Kidney (tissue), 14 donors: Measurements from ENCODE around the gene BUB1B. TPM values are rescaled to one million over a fixed set of nuclear protein-coding genes. Genes with fewer than 3 reads are reported as not detected.

ENCODE experiments used
- DNase-seq, 5 donors: peaks; one replicate each; pipeline ENCODE4 v3.0.0-alpha.2; 2013 to 2020
- FAIRE-seq: peaks from 2 replicates; lab custom pipeline; 2012; peaks lifted over from hg19 to GRCh38; lab: Jason Lieb, UNC
- H3K27ac ChIP-seq, 2 donors: one replicate each; pipeline ENCODE4 v1.7.0; 2013; ENCODE audit warnings: low read depth in 2 of 2, low read length in 2 of 2, inconsistent platforms in 1 of 2
- H3K27me3 ChIP-seq: one replicate; pipeline ENCODE4 v1.7.1; 2013; ENCODE audit warnings: low read length, inconsistent platforms; ENCODE audit not compliant: control insufficient read depth, insufficient read depth
- H3K36me3 ChIP-seq, 3 donors: one replicate each; pipeline versions ENCODE4 v1.7.0 to v1.7.1; 2013; ENCODE audit warnings: low read length in 3 of 3, control low read depth in 1 of 3, inconsistent platforms in 1 of 3; ENCODE audit not compliant: insufficient read depth in 3 of 3, control insufficient read depth in 2 of 3
- H3K4me1 ChIP-seq, 3 donors: one replicate each; pipeline versions ENCODE4 v1.7.0 to v1.7.1; 2013; ENCODE audit warnings: low read length in 3 of 3, inconsistent platforms in 1 of 3, low read depth in 1 of 3; ENCODE audit not compliant: control insufficient read depth in 2 of 3, insufficient read depth in 2 of 3
- H3K4me3 ChIP-seq, 3 donors: one replicate each; pipeline versions ENCODE4 v1.7.0 to v1.8.1; 2013; ENCODE audit warnings: low read length in 3 of 3, control low read depth in 1 of 3, inconsistent platforms in 1 of 3
- H3K9ac ChIP-seq, 3 donors: one replicate each; pipeline versions ENCODE4 v1.7.0 to v1.7.1; 2013; ENCODE audit warnings: low read length in 3 of 3, control low read depth in 1 of 3, inconsistent platforms in 1 of 3
- H3K9me3 ChIP-seq, 3 donors: one replicate each; pipeline versions ENCODE4 v1.7.0 to v1.7.1; 2013; ENCODE audit warnings: low read length in 3 of 3, control low read depth in 1 of 3, inconsistent platforms in 1 of 3; ENCODE audit not compliant: control insufficient read depth in 2 of 3, insufficient read depth in 1 of 3
- CTCF ChIP-seq: IDR thresholded peaks from 3 replicates; pipeline ENCODE4 v1.5.1; 2012; ENCODE audit warnings: mild to moderate bottlenecking, moderate library complexity, borderline replicate concordance; ENCODE audit not compliant: insufficient read depth; ENCODE audit errors: extremely low read depth
- intact Hi-C: fragments of 100-400 bp; cut with DNase I; formaldehyde crosslinking; loops from one replicate; pipeline ENCODE4 v1.11.1; 2022
- polyA plus RNA-seq: library from polyadenylated mRNA; stranded (reverse); fragments of 350-450 nt; fragmentation: Illumina TruSeq; extraction: RNeasy Lipid Tissue Mini Kit (QIAGEN cat#74804); gene quantifications from one replicate; pipeline ENCODE4 v1.2.3, GENCODE V29; 2014; ENCODE audit warnings: low read depth, low replicate concordance; ENCODE audit not compliant: insufficient read depth
- total RNA-seq: library from RNA; stranded (reverse); fragmentation: NEBNext Ultra II Directional; extraction: Animal tissue kit (Norgen Biotek cat#: 25700); gene quantifications from one replicate; pipeline ENCODE4 v1.2.1, GENCODE V29; 2021
- donor health status: control.
- donor health status: control.
- donor health status: control.
- donor health status: control.
- donor health status: control.
- donor health status: DM: yes; HTN: yes; CAD: no.
- donor health status: Normal renal cell carcinoma (clear cell type).

Gene BUB1B
- total and polyA plus RNA-seq, 2 donors from 2014 or later, result 0.69 to 0.94 TPM

DNA sequence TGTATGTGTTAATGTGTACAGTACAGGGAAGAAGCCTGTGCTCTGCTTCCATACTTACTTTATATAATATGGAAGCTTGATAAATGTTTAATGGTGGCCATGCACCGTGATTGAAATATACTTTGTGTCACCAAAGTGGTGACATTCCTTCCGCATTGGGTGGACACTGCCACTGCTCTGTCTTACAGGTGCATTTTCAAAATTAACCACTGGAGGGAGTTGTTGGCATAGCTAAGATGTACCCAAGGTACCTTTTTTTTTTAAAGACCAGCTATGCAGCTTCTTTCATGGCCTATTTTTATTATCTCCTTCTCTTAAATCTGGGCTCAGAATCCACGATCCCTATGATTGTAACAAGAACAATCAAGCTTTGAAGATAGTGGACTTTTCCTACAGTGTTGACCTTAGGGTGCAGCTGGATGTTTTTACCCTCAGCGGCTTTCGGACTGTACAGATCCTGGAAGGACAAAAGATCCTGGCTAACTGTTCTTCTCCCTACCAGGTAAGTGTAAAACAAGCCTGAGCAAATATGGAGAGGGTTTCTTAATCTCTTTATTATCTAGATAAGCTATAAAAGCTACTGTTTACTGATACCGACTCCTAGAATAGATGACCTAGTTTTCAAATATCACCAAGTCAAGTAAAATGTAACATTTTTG lies 56.4 kb downstream of the BUB1B start:
- no peaks in the 10 kb centered on the region for H3K36me3 ChIP-seq
- peak; percentile 79 for FAIRE-seq
- intact Hi-C loops, result loop anchor here (5.0 kb wide), 1 partner anchor 55 kb away; no protein-coding TSS in a partner anchor
- peak in 3 of 5 donors; percentile 61 to 89 (median 88) for DNase-seq
- H3K9ac ChIP-seq, result no peak overlapping the region
- no peak overlapping the region for H3K27ac ChIP-seq
- no peaks in the 10 kb centered on the region for H3K4me1 ChIP-seq
- H3K27me3 ChIP-seq, result no peaks in the 10 kb centered on the region
- H3K9me3 ChIP-seq, result no peaks in the 10 kb centered on the region
- H3K4me3 ChIP-seq, result no peak overlapping the region
- peak; percentile 86 for TF ChIP-seq CTCF

DNA sequence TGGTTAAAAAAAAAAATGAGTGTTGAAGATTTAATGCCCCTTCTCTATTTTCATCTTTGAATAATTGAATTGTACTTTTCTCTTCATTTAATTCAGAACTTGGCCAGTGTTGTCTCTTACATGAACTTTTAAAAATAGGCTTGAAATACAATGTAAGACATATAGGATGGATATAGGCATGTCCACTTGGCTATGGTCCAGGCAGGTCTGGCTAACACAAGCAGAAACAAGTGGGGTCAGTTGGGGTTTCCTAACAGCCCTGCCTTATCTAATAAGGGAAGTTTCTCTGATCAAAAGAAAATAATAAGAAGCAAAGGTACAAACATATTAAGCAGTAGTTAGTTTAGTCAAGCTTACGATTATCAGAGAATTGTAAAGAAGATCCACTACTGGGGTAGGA lies 58.9 kb downstream of the BUB1B start:
- no peaks in the 10 kb centered on the region for H3K27me3 ChIP-seq
- H3K9ac ChIP-seq, result no peak overlapping the region
- H3K36me3 ChIP-seq, result no peaks in the 10 kb centered on the region
- no peaks in the 10 kb centered on the region for H3K4me1 ChIP-seq
- DNase-seq, result no peak
- no peaks in the 10 kb centered on the region for H3K9me3 ChIP-seq
- no peak for TF ChIP-seq CTCF
- intact Hi-C loops, result loop anchor here (5.0 kb wide), 1 partner anchor 52 kb away; no protein-coding TSS in a partner anchor
- FAIRE-seq, result no peak
- H3K4me3 ChIP-seq, result no peak overlapping the region
- no peak overlapping the region for H3K27ac ChIP-seq

- TF ChIP-seq CTCF, result no peak
- H3K27ac ChIP-seq, result no peak overlapping the region
- FAIRE-seq, result no peak
These were observed 61.3 kb downstream of the BUB1B start for GRCh38 chr15:40222131-40222530.

More at GRCh38 chr15:40222131-40222530, 61.3 kb downstream of the BUB1B start:
- DNase-seq, result no peak
- intact Hi-C loops, result no loop called here
- H3K27me3 ChIP-seq, result no peaks in the 10 kb centered on the region
- H3K4me1 ChIP-seq, result no peaks in the 10 kb centered on the region
- no peak overlapping the region for H3K9ac ChIP-seq
- H3K9me3 ChIP-seq, result no peaks in the 10 kb centered on the region
- no peak overlapping the region for H3K4me3 ChIP-seq
- no peaks in the 10 kb centered on the region for H3K36me3 ChIP-seq
